GM10266 (cell line): Measurements from ENCODE around the gene CASKIN1.

Experiments used
- DNase-seq: peaks from one replicate; pipeline ENCODE4 v3.0.0; 2012; ENCODE audit errors: extremely low spot score
- CTCF ChIP-seq: IDR thresholded peaks from 2 replicates; pipeline ENCODE4 v1.5.1; 2012; ENCODE audit warnings: mild to moderate bottlenecking, low read depth; ENCODE audit not compliant: control insufficient read depth, insufficient read depth; ENCODE audit errors: missing control alignments

The CASKIN1 gene

GRCh38 chr16:2177101-2177500, 19.3 kb downstream of the CASKIN1 start:
- no peak for DNase-seq
- TF ChIP-seq CTCF, result no peak

- TF ChIP-seq CTCF, result no peak
- DNase-seq, result no peak
These were observed 20.4 kb downstream of the CASKIN1 start for GRCh38 chr16:2176047-2176446.

GRCh38 chr16:2175454-2175853, 21.0 kb downstream of the CASKIN1 start:
- DNase-seq, result no peak
- TF ChIP-seq CTCF, result no peak

- no peak for DNase-seq
- no peak for TF ChIP-seq CTCF
These were observed 21.8 kb downstream of the CASKIN1 start for GRCh38 chr16:2174396-2175131.

- no peak for TF ChIP-seq CTCF
- DNase-seq, result no peak
These were observed 22.5 kb downstream of the CASKIN1 start for GRCh38 chr16:2173916-2174315.

GRCh38 chr16:2173366-2173765, 23.0 kb downstream of the CASKIN1 start:
- no peak for DNase-seq
- no peak for TF ChIP-seq CTCF

- no peak for TF ChIP-seq CTCF
- DNase-seq, result no peak
These were observed 23.6 kb downstream of the CASKIN1 start for GRCh38 chr16:2172688-2173335.
